GM19025 (cell line): Measurements from ENCODE around the gene QRFP.
"Not testable (repeated sequence)": the region's sequence is repeated elsewhere in the genome, so short reads cannot be mapped to it uniquely, and the experiment has no call there.

ENCODE experiments used
- ATAC-seq: cut with Tn5 transposase; IDR thresholded peaks from one replicate; pipeline ENCODE4 v1.9.1; 2021; ENCODE audit warnings: mild to moderate bottlenecking, low read depth, moderate library complexity; ENCODE audit not compliant: unreplicated experiment

The QRFP gene

DNA sequence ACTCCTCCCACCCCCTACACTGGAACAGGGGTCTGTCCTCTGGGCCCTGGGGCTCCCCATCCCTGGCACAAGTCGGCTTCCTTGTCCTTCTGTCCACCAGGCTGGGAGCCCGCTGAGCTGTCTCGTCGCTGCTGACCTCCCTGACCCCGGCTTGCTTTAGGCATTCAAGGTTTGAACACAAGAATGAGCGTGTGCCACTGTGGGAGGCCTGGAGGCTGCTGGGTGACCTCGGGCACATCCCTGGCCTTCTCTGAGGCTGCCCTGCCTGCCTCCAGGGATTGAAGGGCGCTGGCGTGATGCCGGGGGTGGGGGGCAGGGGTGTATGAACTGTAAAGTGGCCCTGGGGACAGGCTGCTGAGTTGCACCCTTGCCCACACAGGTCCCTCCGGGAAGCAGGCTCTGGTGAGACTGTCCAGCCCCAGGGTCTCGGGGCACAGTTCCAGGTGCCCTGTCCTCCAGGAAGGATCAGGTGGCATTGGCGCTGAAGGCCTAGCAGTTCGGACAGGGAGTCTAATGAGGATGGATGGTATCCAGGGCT is 24.2 kb upstream of the QRFP start:
- no peak for ATAC-seq

DNA sequence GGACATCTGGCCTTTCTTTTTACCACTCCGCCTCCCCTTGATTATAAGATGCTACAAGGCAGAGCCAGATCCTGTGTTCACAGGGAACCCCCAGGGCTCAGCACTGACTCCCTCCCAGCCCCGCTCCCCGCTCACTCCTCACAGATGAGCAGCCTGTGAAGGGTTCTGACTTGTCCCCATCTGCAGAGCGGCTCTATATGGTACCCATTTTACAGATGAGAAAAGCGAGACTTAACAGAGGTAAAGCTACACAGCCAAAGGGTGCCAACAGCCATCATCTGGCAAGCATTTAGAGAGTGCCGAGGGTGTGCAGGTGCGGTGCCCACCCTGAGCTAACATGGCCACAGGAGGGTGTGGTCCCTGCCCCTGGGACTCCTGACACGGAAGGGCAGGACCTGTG is 23.6 kb upstream of the QRFP start:
- no peak for ATAC-seq

DNA sequence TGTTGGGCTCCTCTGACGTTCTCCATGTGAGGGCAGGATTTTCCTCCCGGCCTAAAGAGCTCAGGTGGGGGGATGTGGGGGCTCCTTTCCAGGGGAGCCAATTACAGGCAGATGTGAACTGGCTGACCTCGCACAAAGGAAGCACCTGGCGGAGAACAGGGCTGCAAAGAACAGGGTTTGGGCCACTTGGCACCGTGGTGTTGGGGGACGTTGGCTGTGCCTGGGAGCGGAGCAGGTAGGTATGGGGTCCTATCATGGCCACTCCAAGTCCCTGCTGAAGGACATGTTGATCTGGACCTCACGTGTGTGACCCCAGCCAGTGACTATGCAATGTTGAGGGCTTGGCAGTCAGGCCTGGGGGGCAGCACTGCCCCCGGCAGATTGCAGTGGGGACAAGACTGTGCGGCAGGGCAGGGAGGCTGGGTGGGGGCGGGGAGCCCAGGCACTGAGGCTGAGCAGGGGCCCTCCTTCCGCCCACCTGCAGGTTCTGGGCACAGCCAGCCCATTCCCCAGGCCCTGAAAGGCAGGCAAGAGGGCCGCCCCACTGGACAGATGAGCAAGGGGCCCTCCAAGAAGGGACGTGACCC is 23.0 kb upstream of the QRFP start:
- ATAC-seq = no peak

DNA sequence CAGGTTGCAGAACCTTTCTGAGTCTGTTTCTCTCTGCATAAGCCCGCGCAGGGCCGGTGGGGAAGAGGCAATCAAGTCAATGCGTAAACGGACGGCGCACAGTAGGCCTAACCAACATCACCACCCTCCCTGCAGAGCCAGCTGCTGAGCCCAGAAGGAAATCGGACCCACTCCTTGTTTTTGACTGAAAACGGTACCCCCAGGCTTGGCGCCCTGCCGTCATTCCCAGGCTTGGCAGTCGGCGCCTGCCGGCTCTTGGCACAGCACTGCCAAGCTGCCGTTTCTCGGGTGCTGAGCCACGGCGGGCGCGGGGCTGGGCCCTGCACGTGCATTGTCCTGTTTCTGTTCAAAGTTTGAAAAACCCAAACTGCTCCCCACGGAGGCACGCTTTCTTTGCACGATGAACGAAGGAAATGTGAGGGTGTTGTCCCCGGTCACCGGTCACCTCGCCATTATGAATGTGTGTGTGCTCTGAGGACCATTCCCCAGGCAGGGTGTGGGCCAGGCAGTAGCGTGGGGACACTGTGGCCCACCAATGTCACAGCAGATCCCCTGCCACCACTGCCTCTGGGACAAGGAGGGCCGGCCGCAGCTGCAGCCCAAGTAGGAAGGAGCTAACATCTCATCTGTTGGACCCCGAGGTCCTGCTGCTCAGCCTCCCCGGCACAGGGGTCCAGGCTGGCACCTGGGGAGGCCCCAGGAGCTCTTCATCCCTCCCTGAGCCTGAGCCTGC is 22.4 kb upstream of the QRFP start:
- ATAC-seq = no peak

DNA sequence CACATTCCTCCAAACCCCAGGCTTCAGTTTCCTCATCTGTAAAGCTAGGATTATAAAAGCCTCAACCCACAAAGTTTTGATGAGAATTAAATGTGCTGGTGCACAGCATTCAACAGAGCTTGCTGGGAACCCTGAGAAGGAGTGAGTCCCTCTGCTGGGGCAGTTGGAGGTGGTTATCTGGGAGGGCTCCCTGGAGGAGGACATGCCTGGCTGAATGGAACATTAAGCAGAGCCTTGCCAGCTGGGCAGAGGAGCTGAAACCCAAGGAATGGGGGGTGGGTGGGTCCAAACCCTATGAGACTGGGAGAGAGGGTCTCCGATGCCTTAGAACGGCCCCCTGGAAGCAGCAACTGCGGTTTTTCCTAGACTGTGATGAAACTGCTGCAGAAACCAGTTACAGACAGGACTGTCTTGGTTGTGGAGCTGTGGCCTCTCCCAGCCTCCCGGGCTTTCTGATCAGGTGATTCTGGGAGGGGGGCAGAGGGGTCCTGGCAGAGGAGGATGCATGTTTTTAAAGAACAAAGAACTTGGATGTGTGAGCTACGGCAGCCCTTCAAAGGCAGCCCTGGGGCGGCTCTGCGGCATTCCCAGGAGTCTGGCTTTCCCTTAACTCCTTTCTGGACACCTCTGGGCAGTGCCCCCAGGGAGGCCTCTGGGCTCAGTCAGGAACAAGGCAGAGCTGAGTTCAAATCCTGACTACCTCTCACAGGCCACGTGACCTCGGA is 21.7 kb upstream of the QRFP start:
- ATAC-seq = no peak

DNA sequence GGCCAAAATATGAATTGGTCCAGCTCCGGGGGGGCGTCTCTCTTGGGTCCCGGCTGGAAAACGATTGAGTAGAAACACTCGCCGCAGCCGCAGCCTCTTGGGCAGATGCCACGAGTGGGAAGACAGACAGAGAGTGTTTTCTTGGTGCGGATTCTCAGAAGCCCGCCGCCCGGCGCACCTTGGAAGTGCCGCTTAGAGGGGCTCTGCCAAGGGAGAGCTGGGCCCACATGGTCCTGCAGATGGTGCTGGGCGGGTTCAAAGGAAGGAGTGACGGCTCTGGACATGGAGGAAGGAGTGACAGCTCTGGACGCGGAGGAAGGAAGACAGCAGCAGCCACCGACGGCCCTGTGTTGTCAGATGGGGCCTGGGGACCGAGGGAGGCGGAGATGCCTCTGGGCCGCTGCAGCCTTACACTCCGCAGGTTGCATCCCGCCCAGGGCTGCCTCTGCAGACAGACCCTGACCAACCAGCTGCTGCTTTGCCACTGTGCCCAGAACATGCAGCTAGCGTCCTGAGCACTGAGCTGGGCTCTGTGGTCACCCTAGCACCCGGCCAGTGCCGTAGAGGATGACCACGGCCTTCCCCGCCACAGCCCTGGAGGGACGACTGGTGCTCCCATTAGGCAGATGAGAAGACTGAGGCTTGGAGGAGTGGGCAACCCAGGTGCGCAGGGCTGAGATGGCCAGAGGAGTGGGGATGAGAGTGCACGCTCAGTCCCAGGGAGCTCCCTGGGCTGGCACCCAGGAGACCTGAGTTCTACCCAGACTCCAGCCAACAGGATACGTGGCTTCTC is 20.8 kb upstream of the QRFP start:
- no peak for ATAC-seq

DNA sequence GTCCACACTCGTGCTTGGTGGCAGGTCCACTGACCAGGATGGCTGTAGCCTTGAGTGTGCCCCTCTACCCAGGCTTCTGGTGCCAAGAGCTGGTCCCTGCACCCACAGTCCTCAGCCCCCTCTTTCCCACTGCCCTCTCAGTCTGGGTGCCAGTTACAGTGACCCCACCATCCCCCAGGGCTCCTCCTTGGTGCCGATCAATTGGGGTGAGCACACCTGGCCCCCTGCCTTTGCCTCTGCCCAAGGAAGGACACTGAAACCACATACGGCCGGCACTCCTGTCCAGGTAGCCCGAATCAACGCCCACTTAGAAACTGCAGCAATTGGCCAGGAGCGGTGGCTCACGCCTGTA is 18.5 kb upstream of the QRFP start:
- ATAC-seq = no peak

DNA sequence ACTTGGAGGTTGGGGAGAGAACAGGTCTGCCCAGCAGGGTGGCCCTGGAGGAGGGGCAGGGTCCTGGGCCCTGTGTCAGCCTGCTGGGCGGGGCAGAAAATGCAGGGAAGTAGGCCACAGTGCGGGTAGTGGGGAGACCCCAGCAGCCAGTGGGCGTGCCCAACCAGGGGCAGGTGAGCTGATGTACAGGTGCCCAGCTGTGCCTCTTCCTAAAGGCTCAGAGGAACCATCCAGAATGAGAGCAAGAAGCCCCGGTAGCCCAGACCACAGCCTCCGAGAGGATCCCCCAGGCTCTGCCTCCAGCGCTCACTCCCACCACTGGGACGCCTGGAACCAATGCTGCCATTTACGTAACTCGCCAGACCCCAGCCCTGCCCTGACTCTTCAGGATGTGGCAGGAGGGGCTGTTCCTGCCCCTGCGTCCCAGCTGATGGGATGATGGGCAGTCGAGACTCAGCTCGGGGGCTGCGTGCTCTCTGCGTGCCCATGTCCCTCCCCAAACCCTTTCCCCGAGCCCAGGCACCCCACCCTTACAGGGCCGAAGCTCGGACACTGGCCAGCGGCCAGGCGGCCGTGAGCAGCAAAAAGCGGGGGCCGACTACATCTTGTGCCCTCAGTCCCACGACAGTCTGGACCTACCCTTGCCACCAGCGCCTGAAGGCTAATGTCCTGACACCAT is 17.9 kb upstream of the QRFP start:
- ATAC-seq = no peak

DNA sequence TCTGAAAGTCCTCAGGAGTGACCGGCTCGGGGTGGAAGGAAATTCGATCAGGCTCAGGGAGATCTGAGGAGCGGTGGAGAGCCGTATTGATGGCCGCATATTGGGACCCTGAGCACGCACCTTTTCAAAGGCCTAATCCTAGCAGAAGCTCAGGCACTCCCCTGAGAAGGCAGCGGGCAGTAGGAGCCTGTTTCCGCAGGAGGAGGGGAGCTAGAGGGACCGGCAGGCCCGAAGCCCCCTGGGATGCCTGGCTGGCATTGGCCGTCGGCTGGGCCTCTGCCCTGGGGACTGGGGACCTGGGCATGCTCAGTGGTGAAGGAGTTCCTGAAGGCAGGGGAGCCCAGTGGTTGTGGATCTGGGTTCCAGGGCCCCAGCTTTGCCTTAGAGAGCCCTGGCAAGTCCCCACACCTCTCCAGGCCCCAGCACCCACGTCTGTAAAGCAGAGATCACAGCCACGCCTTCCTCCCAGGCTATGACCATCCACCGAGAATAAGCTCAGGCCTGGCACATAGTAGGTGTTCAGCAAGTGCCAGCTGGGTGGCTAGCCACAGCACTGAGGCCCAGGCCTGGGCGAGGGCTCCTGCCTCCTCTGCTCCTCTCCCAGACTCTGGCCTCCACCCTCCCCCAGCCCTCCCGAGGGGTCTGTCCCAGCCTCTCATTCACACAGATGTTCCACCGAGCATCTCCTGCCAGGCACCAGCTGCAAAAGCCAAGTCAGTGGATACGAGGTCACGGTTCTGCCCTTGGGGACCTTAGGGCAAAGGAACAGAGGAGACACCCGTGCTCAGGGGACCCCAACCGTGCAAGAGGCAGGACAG is 17.2 kb upstream of the QRFP start:
- no peak for ATAC-seq

DNA sequence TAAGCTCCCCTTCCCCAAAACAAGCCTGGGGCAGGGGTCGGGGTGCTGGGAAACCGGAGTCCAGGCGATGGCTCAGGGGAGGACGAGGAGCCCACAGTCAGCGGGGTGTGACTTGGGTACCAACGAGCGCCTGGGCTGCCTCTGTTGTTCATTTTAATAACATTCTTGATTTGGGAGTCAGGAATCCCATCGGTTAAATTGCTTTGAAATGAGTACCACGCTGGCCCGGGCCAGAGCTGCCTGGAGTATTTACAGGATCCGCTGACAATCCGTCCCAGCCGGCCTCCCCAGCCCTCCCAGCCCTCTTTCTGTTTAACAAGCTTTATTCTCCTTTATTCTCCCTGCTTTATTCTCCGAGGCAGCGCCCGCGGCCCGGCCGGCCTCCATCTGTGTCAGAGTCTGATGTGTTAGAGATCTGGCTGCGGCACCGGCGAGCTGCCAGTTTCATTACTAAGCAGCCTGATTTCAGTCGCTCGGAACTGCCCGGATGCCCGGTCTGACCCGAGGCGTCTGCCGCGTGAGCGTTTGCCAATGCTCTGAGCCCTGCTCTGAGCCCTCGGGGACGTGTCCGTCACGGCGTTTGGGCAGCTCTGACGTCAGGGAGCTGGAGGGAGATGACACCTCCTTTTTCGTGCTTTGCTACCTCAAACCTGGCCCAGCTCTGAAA is 16.5 kb upstream of the QRFP start:
- ATAC-seq = no peak

DNA sequence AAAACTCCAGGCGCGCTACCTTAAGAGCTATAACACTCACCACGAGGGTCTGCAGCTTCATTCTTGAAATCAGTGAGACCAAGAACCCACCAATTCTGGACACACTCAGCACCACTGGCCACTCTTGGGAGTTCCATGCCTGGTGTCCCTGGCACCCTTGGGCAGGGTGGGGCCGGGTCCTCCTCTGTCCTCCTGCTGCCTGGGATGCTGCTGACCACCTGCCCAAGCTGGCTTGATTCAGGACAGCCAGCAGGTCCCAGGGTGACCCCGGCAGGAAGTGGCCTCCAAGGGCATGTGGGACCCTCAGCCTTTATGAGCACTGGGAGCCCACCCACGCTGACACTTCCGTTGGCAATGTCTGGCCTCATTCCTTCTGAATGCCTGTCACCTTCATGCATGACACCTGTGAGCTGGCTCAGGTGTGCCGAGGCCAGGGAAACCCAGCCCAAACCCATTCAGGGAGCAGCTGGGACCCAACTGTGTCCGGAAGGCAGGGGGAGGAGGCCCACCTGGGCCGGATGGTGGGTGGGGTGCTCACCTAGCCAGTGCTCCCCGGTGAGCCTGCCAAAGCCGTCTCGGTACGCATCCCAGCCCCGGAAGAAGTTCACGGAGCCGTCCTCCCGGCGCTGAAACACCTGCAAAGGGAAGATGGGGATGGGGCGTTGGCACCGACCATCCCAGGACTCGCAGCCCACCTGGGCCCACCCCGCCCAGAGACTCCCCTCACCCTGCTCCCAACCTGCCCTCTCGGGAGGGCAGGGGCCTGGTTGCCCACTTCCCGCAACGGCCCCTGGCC is 14.8 kb upstream of the QRFP start:
- no peak for ATAC-seq

DNA sequence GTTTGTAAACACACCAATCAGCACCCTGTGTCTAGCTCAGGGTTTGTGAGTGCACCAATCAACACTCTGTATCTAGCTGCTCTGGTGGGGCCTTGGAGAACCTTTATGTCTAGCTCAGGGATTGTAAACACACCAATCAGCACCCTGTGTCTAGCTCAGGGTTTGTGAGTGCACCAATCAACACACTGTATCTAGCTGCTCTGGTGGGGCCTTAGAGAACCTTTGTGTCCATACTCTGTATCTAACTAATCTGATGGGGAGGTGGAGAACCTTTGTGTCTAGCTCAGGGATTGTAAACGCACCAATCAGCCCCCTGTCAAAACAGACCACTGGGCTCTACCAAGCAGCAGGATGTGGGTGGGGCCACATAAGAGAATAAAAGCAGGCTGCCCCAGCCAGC is 14.1 kb upstream of the QRFP start:
- not testable (repeated sequence) for ATAC-seq

DNA sequence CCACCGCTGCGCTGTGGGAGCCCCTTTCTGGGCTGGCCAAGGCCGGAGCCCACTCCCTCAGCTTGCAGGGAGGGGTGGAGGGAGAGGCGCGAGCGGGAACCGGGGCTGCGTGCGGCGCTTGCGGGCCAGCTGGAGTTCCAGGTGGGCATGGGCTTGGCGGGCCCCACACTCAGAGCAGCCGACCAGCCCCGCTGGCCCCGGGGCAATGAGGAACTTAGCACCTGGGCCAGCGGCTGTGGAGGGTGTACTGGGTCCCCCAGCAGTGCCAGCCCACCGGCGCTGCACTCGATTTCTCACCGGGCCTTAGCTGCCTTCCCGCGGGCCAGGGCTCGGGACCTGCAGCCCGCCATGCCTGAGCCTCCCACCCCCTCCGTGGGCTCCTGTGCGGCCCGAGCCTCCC is 13.4 kb upstream of the QRFP start:
- not testable (repeated sequence) for ATAC-seq

DNA sequence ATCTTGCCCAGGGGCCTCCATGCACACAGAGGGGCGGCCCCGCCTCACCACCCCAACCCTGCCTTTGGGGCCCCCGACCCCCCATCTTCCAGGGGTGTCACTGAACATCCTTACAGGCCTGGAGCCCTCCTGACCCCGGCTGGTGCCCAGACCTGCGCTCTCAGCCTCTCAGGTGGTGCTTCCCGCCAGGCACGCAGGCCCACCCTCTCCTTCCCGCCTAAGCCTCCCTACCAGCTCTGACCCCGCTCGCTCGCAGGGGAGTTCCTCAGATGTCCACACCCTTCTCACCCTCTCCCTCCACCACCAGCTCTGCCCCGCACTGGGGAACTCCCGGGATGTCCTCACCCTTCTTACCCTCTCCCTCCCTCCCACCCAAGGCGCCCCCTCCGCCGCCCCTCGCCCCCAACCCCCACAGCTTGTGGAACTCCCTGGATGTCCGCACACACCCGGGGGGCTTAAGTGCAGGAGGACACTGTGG is 12.3 kb upstream of the QRFP start:
- no peak for ATAC-seq

DNA sequence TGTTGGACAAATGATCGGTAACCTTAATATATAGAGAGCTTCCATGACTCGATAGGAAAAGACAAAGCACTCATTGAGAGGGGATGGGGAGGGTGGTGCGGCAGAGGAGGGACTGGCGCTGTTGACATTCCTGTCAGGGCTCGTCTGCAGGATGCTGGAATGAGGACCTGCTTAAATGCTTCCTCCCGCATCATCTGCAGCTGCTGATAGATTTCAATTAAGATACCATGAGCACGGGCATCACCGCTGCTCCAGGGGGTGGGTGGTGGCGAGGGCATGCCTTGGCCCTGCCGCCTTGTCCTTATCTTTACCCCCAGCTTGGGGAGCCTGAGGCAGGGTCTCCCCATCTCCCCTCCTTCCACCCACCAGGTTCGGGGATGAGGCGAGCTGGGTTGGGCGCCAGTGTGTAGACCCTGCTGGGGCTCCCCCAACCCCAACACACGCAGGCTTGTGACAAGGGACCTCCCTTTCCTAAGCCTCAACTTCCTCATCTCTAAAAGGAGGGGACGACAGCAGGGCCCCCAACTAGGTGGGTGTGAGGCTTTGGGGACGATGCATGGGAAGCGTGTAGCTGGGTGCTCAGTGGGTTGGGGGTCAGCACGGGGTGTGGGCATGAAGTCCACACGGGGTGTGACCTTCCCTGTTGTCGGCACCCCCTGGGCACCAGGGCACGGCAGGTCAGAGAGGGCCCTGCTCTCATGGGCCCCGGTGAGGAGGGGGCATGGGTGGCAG is 11.7 kb upstream of the QRFP start:
- ATAC-seq = no peak

DNA sequence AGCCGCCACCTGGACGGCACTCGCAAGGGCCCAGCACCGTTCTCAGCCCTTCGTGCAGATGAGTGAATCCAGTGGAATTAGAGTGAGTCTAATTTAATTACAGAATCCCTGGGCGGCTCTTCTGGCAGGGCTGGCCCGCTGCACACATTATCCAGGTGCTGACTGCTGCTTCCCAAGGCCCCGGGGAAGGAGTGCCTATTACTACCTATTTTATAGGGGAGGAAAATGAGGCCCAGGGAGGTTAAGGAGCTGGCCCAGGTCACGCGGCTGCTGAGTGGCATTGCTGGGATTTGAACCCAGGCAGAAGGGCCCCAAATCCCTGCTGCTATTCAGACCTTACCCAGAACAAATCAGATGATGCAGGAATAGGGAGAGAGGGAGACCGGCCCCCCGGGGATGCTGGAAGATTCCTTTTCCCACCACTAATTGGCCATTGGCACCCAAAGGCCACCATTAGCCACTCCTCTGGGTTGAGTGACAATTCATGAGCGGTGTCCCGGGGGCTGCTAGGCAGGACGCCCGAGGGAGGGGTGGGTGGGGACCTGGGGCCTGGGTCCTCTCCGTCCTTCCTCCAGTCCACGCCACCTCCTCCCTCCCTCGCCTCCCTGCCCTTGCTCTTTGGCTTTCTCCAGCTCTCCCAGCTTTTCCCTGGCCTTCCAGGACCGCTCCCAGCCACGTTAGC is 10.3 kb upstream of the QRFP start:
- no peak for ATAC-seq
